PC-9 (cell line): Measurements from ENCODE around the gene GNB1. TPM values are rescaled to one million over a fixed set of nuclear protein-coding genes. Genes with fewer than 3 reads are reported as not detected.

Experiments used
- BruUV-seq: library from RNA; stranded (reverse); fragments of 400-500 nt; replicated peaks from 2 replicates; lab custom pipeline; 2021; lab: Mats Ljungman, UMichigan
- CTCF ChIA-PET: fragments of 300-600 bp; sonication (Branson Sonifier 250); formaldehyde crosslinking; loops from one replicate; lab custom pipeline; 2022; ENCODE audit warnings: antibody characterized with exemption; lab: Charles Lee
- POLR2A ChIA-PET: fragments of 300-600 bp; sonication (Branson Sonifier 250); formaldehyde crosslinking; loops from one replicate; lab custom pipeline; 2022; ENCODE audit warnings: antibody characterized with exemption; ENCODE audit not compliant: unreplicated experiment; lab: Charles Lee
- DNase-seq, 2 experiments: peaks; one replicate each; pipeline versions ENCODE4 v3.0.0 to v3.0.0-alpha.2; 2015 to 2022; ENCODE audit warnings: mixed read lengths in 1 of 2
- H2AFZ ChIP-seq: fragments of 200-600 bp; sonication (generic); 2 replicates; pipeline ENCODE4 v1.8.1; 2017; ENCODE audit warnings: antibody characterized with exemption
- H3F3A ChIP-seq: fragments of 200-600 bp; sonication (generic); 2 replicates; pipeline ENCODE4 v1.8.1; 2017; ENCODE audit warnings: antibody characterized with exemption, mild to moderate bottlenecking, low read depth; ENCODE audit not compliant: insufficient read depth
- H3K27ac ChIP-seq: fragments of 200-600 bp; sonication (generic); 2 replicates; pipeline ENCODE4 v1.6.1; 2016; ENCODE audit warnings: mixed run types
- H3K27me3 ChIP-seq: fragments of 200-600 bp; sonication (generic); 2 replicates; pipeline ENCODE4 v1.6.1; 2016; ENCODE audit warnings: low read depth, mixed run types; ENCODE audit not compliant: insufficient read depth
- H3K36me3 ChIP-seq: fragments of 200-600 bp; sonication (generic); 2 replicates; pipeline ENCODE4 v1.6.1; 2016; ENCODE audit warnings: low read depth, mixed run types
- H3K4me1 ChIP-seq: fragments of 200-600 bp; sonication (generic); replicated peaks from 2 replicates; pipeline ENCODE4 v1.6.1; 2016; ENCODE audit warnings: mixed run types; ENCODE audit not compliant: insufficient read depth
- H3K4me2 ChIP-seq: fragments of 200-600 bp; sonication (generic); 2 replicates; pipeline ENCODE4 v1.6.1; 2017; ENCODE audit warnings: mixed run types
- H3K4me3 ChIP-seq: fragments of 200-600 bp; sonication (generic); 2 replicates; pipeline ENCODE4 v1.6.1; 2016; ENCODE audit warnings: mixed run types
- H3K79me2 ChIP-seq: fragments of 200-600 bp; sonication (generic); 2 replicates; pipeline ENCODE4 v1.6.1; 2017; ENCODE audit warnings: low read depth, mixed run types
- H3K9me2 ChIP-seq: fragments of 200-600 bp; sonication (generic); 2 replicates; pipeline ENCODE4 v1.8.1; 2017; ENCODE audit warnings: mild to moderate bottlenecking; ENCODE audit not compliant: insufficient read depth
- H3K9me3 ChIP-seq: fragments of 200-600 bp; sonication (generic); 2 replicates; pipeline ENCODE4 v1.8.1; 2016; ENCODE audit warnings: low read depth; ENCODE audit not compliant: insufficient read depth
- H4K20me1 ChIP-seq: fragments of 200-600 bp; sonication (generic); 2 replicates; pipeline ENCODE4 v1.8.1; 2017; ENCODE audit not compliant: insufficient read depth
- CTCF ChIP-seq: fragments of 200-600 bp; sonication (generic); conservative IDR thresholded peaks from 2 replicates; pipeline ENCODE4 v1.6.1; 2017; ENCODE audit warnings: mixed run types, antibody characterized with exemption, mild to moderate bottlenecking, moderate library complexity
- EZH2 ChIP-seq: fragments of 200-600 bp; sonication (generic); IDR thresholded peaks from 2 replicates; pipeline ENCODE4 v1.8.0; 2017; ENCODE audit warnings: antibody characterized with exemption, low read depth
- intact Hi-C: fragments of 100-400 bp; cut with micrococcal nuclease; formaldehyde crosslinking; loops from one replicate; pipeline ENCODE4 v1.10.0; 2022; ENCODE audit not compliant: unreplicated experiment
- total RNA-seq: library from RNA; stranded (reverse); gene quantifications from 2 replicates; pipeline ENCODE4 v1.2.3, GENCODE V29; 2021

The GNB1 gene
- total RNA-seq, 1 experiment from 2014 or later: 286 TPM

- no peaks in the 10 kb centered on the region; the same call in 1 of the 2 replicates for H3K36me3 ChIP-seq
- H3K79me2 ChIP-seq: peaks cover 100% of the 10 kb centered on the region
- H3K4me3 ChIP-seq: no peak overlapping the region
- ChIA-PET POLR2A (interaction anchor here (0.7 kb wide), 2 partner anchors 159 to 913 kb away, joined by 11 to 12 read pairs; partner anchors contain the start of gene CDK11A), CTCF (interaction anchor here (0.6 to 1.0 kb wide), 4 partner anchors 23 to 166 kb away, joined by 3 to 10 read pairs (median 5); no protein-coding TSS in a partner anchor)
- H3K27me3 ChIP-seq: no peaks in the 10 kb centered on the region
- H3K9me3 ChIP-seq: no peaks in the 10 kb centered on the region
- BruUV-seq: no TSS peak
- no peak for TF ChIP-seq CTCF
- no peak for TF ChIP-seq EZH2
- H2AFZ ChIP-seq: no peak overlapping the region
- intact Hi-C loops: no loop called here
- H3F3A ChIP-seq: peaks cover 11% of the 10 kb centered on the region; the same call in 1 of the 2 replicates
- H4K20me1 ChIP-seq: peaks cover 100% of the 10 kb centered on the region
- no peaks in the 10 kb centered on the region for H3K9me2 ChIP-seq
- peak overlapping the region; percentile 51 for H3K27ac ChIP-seq
- H3K4me2 ChIP-seq: no peak overlapping the region
- no peak for DNase-seq
- H3K4me1 ChIP-seq: peaks cover 4% of the 10 kb centered on the region; the same call in 1 of the 2 replicates
Observed at GRCh38 chr1:1883092-1883873, 7.6 kb downstream of the GNB1 start.

- Histone ChIP-seq H3F3A (peaks cover 7% of the 10 kb centered on the region; the same call in 1 of the 2 replicates), H3K79me2 (peaks cover 97% of the 10 kb centered on the region), H3K9me3 (no peaks in the 10 kb centered on the region), H3K4me3 (no peak overlapping the region), H3K36me3 (no peaks in the 10 kb centered on the region), H3K27ac (no peak overlapping the region), H3K27me3 (no peaks in the 10 kb centered on the region), H3K4me2 (no peak overlapping the region), H2AFZ (no peak overlapping the region), H4K20me1 (peaks cover 96% of the 10 kb centered on the region), H3K9me2 (no peaks in the 10 kb centered on the region), H3K4me1 (0 out of 2 replicates have a peak, but pooled peaks cover 3% of the 10 kb centered on the region)
- ChIA-PET CTCF (no interaction called here), POLR2A (no interaction called here)
- no peak for DNase-seq
- no TSS peak for BruUV-seq
- TF ChIP-seq CTCF (no peak), EZH2 (no peak)
- intact Hi-C loops: no loop called here
Observed at GRCh38 chr1:1881727-1882126, 9.2 kb downstream of the GNB1 start.

DNA sequence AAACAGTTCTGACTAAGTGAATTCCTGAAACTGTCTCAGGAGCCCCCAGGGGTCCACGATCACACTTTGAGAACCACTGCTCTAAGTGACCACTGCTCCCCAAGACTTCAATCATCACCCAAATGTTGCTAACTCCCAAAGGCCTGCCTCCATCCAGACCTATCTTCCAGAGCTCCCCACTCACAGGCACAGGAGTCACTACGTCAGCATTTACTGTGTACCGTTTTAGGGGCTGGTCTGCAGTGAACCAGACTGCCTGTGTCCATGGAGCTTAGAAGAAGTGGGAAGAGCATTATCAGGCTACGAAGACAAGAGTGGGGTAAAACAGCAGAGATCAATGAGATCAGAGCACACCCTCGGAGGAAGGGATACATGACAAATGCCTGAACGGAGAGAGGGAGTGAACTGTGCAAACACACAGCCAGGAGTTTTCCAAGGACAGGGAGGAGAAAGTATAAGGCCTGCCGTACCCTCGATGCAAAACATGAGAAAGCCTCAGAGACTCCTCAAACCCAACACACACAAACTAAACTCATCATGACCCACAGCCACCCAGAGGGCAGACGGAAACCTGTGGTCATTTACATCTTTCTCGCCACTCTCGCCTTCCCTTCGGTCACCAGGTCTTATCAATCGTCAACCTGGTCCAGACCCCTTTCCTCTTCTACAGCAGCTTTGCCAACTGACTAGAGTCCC lies 10.1 kb downstream of the GNB1 start:
- H3F3A ChIP-seq: peaks cover 4% of the 10 kb centered on the region; the same call in 1 of the 2 replicates
- H2AFZ ChIP-seq: no peak overlapping the region
- H3K4me1 ChIP-seq: 0 out of 2 replicates have a peak, but pooled peaks cover 3% of the 10 kb centered on the region
- no peaks in the 10 kb centered on the region for H3K27me3 ChIP-seq
- peaks cover 97% of the 10 kb centered on the region for H3K79me2 ChIP-seq
- no peak for DNase-seq
- no peaks in the 10 kb centered on the region for H3K9me2 ChIP-seq
- H3K36me3 ChIP-seq: 0 out of 2 replicates have a peak, but pooled peaks cover under 1% of the 10 kb centered on the region
- H3K9me3 ChIP-seq: no peaks in the 10 kb centered on the region
- no peak overlapping the region for H3K4me3 ChIP-seq
- no TSS peak for BruUV-seq
- intact Hi-C loops: no loop called here
- ChIA-PET POLR2A (no interaction called here), CTCF (interaction anchor here (0.5 to 0.6 kb wide), 2 partner anchors 12 to 22 kb away, joined by 10 to 33 read pairs; no protein-coding TSS in a partner anchor)
- no peak overlapping the region for H3K4me2 ChIP-seq
- no peak overlapping the region for H3K27ac ChIP-seq
- peaks cover 94% of the 10 kb centered on the region for H4K20me1 ChIP-seq
- TF ChIP-seq CTCF: no peak
- no peak for TF ChIP-seq EZH2
